ENCODE results near the gene ADIPOR1. TPM values are rescaled to one million over a fixed set of nuclear protein-coding genes. Genes with fewer than 3 reads are reported as not detected.
"Not testable (repeated sequence)": the region's sequence is repeated elsewhere in the genome, so short reads cannot be mapped to it uniquely, and the experiment has no call there.

The ADIPOR1 gene
- total RNA-seq, 1 experiment from 2014 or later = 74.6 TPM

DNA sequence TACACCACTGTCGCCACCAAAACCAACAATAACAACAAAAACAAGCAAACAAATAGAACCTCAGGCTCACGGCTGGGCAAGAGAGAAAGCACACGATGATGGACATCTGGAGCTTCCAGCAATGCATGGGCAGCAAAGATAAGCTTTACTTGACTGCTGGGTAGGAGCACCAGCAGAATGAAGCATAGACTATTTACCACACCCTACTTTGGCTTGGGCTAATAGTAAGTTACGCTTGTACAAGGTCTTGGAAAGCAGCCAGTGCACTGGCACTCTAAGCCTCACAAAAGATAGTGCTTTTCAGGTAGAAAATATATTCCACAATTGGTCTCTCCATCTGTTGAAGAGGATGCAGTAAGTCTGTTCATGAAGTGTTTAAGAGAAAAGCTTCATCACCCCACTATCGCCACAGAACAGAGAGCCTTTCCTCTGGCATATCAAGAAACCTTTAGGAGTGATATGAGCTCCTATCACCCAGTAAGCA, 13.6 kb downstream of the ADIPOR1 start:
- in situ Hi-C loops (cut with HindIII; ENCODE audit: low sequenced_read_pairs) = no loop called here
- no peak for DNase-seq (ENCODE audit: low spot score)

DNA sequence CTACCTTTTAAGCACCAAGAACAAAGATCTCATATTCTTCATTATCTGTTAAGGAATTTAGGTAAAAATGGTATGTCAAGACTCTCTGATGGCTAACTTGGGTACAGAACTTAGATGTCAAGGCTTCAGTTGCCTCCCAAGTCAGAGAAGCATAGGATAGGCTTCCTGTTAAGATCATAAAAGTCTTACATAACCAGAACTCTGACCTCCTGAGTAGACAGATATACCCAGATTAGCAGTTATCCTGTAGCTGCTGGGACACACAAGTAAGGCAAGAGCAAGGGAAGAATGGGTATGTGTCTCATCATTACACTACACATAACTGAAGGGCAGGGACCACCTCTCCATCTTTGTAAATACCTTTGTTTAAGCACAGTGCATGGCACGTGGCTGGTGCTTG, 15.7 kb downstream of the ADIPOR1 start:
- DNase-seq (ENCODE audit: low spot score) = no peak
- in situ Hi-C loops (cut with HindIII; ENCODE audit: low sequenced_read_pairs) = no loop called here

DNA sequence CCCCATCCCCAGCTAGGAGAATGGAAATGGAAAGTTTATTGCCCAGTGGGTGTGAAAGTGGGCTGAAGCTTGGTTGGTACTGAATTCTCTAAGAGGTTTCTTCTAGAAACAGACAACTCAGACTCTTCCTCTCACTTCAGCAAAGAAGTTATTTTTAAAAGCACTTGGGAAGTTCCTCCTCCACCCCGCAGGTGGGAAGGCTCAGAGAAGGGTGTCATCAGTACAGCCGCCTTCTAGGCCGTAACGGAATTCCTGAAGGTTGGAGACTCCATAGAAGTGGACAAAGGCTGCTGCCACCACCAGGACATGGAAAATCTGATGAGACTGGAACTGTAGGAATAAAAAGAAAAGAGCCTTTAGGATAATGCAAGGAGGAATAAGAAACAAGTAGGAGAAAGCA, 16.7 kb downstream of the ADIPOR1 start:
- in situ Hi-C loops (cut with HindIII; ENCODE audit: low sequenced_read_pairs) = no loop called here
- DNase-seq (ENCODE audit: low spot score) = no peak

DNA sequence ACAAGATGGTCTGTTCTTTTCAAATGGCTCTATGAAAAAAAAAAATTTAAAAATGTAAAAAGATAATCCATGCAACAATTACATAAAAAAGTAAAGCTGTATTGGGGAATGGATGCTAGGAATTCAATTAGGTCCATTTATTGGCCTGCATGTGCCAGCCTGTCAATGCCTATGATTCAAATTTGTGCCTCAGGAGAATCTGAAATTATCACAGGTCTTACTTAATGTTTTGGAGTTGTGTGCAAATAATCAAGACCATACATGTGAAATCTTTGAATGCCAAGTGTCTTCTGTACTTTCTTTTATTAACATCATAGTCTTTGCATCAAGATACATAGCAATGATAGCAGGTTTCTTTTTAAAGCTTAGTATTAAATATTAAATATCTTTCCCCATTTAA, 17.6 kb downstream of the ADIPOR1 start:
- no peak for DNase-seq (ENCODE audit: low spot score)
- in situ Hi-C loops (cut with HindIII; ENCODE audit: low sequenced_read_pairs) = no loop called here

DNA sequence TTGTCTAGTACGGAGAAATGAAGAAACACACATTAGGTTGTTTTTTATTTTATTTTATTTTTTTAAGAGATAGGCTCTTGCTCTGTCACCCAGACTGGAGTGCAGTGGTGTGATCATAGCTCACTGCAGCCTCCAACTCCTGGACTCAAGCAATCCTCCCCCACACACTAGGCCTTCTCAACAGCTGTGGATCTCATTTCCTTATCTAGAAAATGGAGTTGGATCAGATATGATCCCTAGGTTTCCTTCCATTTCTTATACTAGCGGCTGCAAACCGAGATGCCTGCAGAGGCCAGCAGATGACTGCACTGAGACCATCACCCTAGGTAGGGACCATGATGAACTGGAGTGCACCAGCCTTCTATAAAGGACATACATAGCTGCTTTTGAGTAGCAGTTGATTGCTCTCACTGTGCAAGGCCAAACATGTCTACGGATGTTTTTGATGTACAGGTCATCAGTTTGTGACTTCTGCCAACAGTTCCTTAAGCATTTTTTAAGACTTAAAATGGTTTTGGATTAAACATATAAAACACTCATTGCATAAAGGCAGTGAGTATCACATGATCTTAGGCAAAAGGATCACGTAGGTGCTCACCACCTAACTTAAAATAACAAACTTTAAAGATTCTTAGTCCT, 19.7 kb downstream of the ADIPOR1 start:
- no peak for DNase-seq (ENCODE audit: low spot score)
- in situ Hi-C loops (cut with HindIII; ENCODE audit: low sequenced_read_pairs) = no loop called here

DNA sequence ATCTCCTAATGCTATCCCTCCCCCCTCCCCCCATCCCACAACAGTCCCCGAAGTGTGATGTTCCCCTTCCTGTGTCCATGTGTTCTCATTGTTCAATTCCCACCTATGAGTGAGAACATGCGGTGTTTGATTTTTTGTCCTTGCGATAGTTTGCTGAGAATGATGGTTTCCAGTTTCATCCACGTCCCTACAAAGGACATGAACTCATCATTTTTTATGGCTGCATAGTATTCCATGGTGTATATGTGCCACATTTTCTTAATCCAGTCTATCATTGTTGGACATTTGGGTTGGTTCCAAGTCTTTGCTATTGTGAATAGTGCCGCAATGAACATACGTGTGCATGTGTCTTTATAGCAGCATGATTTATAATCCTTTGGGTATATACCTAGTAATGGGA, 21.7 kb downstream of the ADIPOR1 start:
- DNase-seq (ENCODE audit: low spot score); in situ Hi-C loops (cut with HindIII; ENCODE audit: low sequenced_read_pairs): not testable (repeated sequence)

DNA sequence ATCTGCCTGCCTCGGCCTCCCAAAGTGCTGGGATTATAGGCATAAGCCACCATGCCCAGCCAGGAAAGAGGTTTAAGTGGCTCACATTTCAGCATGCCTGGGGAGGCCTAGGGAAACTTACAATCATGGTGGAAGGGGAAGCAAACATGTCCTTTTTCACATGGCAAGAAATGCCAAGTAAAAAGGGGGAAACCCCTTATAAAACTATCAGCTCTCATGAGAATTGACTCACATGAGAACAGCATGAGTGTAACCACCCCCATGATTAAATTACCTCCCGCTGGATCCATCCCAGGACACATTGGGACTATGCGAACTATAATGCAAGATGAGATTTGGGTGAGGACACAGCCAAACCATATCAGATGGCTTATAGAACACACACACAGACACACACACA, 22.3 kb downstream of the ADIPOR1 start:
- DNase-seq (ENCODE audit: low spot score) = no peak
- in situ Hi-C loops (cut with HindIII; ENCODE audit: low sequenced_read_pairs) = no loop called here

DNA sequence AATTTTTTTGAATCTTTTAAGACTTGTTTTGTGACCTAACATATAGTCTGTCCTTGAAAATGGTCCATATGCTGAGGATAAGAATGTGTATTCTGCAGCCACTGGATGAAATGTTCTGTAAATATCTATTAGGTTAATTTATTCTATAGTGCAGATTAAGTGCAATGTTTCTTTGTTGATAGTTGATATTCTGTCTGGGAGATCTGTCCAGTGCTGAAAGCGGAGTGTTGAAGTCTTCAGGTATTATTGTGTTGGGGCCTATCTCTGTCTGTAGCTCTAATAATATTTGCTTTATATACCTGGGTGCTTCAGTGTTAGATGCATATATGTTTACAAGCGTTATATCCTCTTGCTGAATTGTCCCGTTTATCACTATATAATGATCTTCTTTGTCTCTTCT, 23.4 kb downstream of the ADIPOR1 start:
- DNase-seq (ENCODE audit: low spot score) = no peak
- in situ Hi-C loops (cut with HindIII; ENCODE audit: low sequenced_read_pairs) = no loop called here

DNA sequence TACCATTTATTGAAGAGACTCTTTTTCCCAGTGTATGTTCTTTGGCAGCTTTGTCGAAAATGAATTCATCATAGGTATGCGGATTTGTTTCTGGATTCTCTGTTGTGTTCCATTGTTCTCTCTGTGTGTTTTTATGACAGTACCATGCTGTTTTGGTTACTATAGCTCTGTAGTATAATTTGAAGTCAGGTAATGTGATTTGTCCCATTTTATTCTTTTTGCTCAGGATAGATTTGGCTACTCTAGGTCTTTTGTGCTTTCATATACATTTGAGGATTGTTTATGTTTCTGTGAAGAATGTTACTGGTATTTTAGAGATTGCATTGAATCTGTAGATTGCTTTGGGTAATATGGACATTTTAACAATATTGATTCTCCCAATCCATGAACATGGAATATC, 25.6 kb downstream of the ADIPOR1 start:
- in situ Hi-C loops (cut with HindIII; ENCODE audit: low sequenced_read_pairs) = no loop called here
- no peak for DNase-seq (ENCODE audit: low spot score)

DNA sequence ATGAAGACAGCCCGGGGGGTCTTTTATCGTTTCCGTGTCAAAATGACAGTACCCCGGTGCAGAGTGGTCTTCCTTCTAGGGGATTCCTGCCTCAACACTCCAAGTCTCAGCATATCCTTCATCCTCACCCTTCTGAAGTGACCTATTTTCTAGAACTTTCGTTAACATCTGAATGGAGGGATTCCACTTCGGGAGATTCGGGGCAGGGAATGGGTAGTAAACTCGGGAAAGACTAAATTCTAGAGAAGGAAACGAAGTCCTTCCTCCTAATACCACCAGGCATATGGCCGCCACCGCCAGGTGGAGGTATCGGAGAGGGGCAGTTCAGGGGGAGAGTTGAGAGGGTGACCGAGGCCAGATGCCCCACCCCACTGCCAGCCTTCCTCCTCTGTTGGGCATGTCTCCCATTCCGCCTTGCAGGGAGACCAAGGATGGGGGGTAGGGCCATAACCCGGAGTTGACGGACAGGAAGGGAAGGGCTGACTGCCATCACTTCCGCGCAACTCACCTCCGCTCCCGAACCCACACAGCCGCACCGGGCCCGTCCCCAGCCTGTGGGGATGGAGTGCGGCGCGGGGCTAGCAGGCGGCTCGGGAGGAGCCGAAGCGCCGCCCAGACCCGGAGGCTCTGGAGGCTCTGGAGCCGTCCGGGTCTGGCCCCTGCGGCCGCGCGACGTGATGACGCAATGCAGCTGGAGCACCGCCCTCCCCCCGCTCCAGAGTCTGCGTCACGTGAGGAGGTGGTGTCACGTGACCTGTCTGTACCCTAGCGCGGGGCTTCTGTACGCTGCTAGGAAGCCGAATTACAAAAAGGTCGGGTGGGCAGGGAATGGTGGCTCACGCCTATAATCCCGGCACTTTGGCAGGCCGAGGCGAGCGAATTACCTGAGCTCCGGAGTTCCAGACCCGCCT, 31.3 kb downstream of the ADIPOR1 start, which contains the start of gene KLHL12:
TSS of gene KLHL12 (minus strand) at position 654 of the 911 bp plus-strand sequence. CDS start 2,072 bp downstream, outside the sequence.
- in situ Hi-C loops (cut with HindIII; ENCODE audit: low sequenced_read_pairs) = no loop called here
- DNase-seq (ENCODE audit: low spot score) = peak; percentile 96

DNA sequence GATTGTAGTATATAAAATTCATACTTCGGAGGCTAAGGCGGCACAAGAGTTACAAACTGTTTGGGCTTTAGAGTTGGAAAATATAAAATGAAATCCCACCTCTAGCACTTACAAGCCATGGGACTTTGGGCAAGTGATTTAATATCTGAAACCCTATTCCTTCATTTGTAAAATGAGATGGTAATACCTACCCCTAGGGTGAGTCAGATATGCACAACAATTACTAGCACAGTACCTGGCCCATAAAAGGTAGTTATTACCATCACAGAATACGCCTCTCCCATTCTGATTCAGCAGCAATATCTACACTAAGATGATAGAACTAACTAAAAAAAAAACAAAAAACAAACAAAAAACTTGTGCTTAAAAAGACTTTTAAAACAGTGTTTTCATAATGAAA, 34.6 kb downstream of the ADIPOR1 start:
- in situ Hi-C loops (cut with HindIII; ENCODE audit: low sequenced_read_pairs) = no loop called here
- DNase-seq (ENCODE audit: low spot score) = no peak

DNA sequence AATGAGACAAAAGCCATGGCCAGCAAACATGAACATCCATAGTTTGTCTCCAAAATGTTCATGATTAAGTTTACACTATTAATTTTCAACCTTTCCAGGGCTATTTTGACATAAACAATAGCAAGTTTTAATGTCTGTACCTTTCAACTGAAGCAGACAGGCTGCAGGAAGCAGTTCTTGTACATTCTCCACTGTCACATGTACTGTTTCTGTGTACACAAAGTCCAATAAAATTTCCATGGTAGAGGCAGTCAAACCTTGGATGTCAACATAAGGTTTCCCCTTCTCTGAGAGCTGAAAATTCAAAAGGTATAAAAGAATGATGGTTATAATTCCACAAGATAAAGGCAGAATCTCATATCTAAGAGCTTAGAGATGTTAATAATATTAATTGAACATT, 38.5 kb downstream of the ADIPOR1 start:
- in situ Hi-C loops (cut with HindIII; ENCODE audit: low sequenced_read_pairs) = no loop called here
- no peak for DNase-seq (ENCODE audit: low spot score)

DNA sequence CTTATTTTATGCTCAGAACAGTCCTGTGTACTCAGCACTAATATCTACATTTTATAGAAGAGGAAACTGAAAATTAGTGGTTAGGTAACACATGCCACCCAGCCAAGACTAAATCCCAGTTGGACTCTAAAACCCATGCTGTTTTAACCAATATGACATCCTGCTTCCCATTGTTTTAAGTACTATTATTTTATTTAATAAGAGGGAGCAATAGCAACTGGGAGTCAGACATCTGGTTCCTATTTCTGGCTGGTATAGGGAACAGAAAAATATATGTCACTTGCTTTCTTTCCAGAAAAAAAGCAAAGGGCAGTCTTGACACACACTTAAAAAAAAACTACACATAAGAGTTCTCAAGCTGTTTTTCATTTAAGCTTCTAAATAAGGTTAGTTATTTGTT, 43.0 kb downstream of the ADIPOR1 start:
- DNase-seq (ENCODE audit: low spot score) = no peak
- in situ Hi-C loops (cut with HindIII; ENCODE audit: low sequenced_read_pairs) = no loop called here

DNA sequence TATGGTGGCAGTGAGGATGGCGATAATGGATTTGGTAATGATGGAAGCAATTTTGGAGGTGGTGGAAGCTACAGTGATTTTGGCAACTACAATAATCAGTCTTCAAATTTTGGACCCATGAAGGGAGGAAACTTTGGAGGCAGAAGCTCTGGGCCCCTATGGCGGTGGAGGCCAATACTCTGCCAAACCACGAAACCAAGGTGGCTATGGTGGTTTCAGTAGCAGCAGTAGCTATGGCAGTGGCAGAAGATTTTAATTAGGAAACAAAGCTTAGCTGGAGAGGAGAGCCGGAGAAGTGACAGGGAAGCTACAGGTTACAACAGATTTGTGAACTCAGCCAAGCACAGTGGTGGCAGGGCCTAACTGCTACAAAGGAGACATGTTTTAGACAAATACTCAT, 45.6 kb downstream of the ADIPOR1 start:
- in situ Hi-C loops (cut with HindIII; ENCODE audit: low sequenced_read_pairs); DNase-seq (ENCODE audit: low spot score): not testable (repeated sequence)

DNA sequence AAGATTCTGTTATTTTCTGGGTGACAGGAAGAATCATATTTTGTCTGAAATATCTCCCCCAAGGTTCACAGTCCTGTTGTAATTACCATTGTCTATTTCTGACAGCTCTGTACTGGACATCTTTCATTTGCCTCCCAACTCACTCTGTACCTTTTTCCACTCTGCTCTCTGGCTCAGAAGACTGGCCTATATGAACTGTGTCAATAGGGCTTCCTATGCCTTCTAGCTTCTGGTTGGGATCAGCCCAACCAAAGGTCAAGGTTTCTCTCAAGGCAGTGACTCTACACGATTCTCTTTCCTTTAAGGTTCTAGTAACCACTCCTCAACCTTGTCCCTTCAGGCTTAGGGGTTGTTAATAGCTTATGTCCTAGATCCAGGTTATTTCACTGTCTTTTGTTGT, 48.6 kb downstream of the ADIPOR1 start:
- DNase-seq (ENCODE audit: low spot score) = no peak
- in situ Hi-C loops (cut with HindIII; ENCODE audit: low sequenced_read_pairs) = no loop called here

DNA sequence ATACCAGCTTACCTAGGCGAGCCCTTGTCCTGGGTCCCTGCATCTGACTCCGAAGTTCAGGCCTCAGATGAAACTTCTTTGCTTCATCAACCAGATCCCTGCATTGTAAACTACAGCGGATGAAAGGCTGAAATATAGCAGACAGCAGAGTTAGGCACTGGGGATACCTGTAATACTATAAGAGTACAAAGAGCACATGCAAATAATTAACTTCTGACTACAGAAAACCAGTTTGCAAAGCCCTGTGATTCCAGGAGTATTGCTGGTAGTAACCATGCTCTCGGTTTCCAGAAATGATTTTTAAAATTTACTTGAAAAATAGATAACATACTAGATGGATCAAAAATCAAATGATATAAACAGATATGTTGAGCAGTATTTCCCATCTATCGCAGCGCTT, 49.1 kb downstream of the ADIPOR1 start:
- DNase-seq (ENCODE audit: low spot score) = no peak
- in situ Hi-C loops (cut with HindIII; ENCODE audit: low sequenced_read_pairs) = no loop called here

DNA sequence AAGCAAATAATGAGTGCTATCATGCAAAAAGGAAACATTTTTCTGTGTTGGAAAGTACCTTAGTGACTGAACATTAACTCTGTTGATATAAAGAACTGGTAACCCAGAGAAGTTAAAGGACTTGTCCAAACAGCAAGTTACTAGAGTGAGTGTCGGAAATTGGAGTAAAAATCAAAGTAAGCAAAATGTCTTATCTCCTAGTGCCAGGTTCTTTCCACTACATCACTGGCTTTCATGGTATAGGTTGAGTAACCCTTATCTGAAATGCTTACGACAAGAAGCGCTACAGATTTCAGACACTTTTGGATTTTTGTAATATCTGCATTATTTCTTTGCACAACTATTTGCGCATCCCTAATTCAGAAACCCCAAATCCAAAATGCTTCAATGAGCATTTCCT, 52.8 kb downstream of the ADIPOR1 start:
- in situ Hi-C loops (cut with HindIII; ENCODE audit: low sequenced_read_pairs) = no loop called here
- no peak for DNase-seq (ENCODE audit: low spot score)

DNA sequence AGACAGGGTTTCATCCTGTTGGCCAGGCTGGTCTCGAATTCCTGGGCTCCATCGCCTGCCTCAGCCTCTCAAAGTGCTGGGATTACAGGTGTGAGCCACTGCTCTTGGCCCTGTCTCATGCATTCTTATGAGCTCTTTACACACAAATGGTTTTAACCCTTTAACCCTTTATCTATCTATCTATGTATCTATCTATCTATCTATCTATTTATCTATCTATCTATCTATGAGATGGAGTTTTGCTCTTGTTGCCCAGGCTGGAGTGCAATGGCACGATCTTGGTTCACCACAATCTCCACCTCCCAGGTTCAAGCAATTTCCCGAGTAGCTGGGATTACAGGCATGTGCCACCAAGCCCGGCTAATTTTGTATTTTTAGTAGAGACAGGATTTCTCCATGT, 54.3 kb downstream of the ADIPOR1 start:
- DNase-seq (ENCODE audit: low spot score); in situ Hi-C loops (cut with HindIII; ENCODE audit: low sequenced_read_pairs): not testable (repeated sequence)

DNA sequence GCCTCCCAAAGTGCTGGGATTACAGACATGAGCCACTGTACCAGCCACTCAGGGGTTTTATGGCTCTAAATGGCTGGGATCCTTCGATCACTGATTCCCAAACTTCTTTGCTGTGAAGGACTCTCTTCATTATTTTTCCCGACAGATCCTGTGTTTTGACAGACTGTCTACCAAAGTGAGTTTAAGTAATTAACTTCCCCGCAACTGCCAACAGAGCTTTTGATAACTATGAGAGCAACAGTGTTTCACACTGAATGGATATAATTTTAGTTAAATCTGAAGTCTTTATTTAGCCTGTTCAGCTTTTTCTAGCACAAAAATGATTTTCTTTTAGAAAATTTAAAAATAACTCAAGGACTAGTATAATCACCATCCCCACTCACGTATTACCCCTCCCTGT, 56.6 kb downstream of the ADIPOR1 start:
- in situ Hi-C loops (cut with HindIII; ENCODE audit: low sequenced_read_pairs) = no loop called here
- DNase-seq (ENCODE audit: low spot score) = no peak

DNA sequence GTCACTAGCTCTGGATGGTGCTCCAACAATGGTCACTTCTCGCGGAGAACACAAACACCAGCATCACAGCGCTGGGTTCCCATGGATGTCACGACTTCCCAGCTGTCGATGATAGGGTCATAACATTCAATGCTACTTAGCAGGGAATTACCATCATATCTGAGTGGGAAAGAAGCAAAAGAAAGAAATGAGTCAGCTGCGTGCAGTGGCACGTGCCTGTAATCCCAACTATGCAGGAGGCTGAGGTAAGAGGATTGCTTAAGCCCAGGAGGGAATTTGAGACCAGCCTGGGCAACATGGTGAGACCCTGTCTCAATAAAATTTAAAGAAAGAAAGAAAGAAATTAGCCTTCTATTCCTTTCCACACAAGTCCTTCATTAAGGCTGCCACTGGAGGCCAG, 65.6 kb downstream of the ADIPOR1 start:
- in situ Hi-C loops (cut with HindIII; ENCODE audit: low sequenced_read_pairs) = no loop called here
- no peak for DNase-seq (ENCODE audit: low spot score)

Measured in G401 (cell line).